ENCODE measurements around the gene FEM1C. TPM values are rescaled to one million over a fixed set of nuclear protein-coding genes. Genes with fewer than 3 reads are reported as not detected.

FEM1C gene
- total RNA-seq, 1 experiment from 2014 or later = 27.5 TPM

DNA sequence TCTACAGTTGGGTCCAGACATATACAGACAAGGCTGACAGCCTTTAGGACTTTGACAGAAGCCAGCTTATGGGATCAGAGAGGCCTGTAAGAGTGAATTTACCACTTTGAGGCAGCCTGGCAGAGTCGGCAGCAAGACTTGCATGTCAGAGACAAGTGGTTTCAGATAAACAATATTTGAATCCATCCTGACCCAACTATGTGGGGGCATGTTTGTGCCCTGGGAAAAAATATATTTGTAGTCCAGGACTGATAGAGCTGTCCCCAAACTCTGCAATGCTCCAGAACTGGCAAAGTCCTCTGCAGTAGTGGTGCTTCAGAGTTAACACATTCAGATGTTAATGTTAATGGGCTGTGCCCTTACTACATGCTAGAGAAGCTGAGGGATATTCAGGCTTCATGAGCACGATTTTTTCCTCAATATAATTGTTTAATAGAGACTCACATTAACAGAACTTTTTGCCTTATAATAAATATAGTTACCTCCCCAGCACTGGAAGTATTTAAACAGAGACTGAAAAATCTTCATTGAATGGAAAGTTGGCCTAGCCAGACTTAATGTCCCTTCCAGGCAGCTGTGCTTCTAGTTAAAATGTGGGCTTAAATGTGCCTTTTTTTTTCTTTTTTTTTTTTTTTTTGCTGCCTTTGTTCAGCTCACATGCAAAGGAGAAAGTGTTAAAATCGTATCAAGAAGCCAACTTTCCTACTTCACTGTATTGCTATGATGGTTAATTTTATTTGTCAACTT lies 42.9 kb downstream of the FEM1C start:
- no peak for ATAC-seq
- no TSS peak for BruUV-seq (replicated peaks)

More for the DNA sequence above, 42.9 kb downstream of the FEM1C start:
- RAD21 ChIA-PET (ENCODE audit: low non-redundant PET in 1 of 2, low total read pairs in 2 of 2, uncharacterized antibody in 2 of 2, unreplicated experiment in 2 of 2) = no interaction called here
- Histone ChIP-seq H3K9ac (ENCODE audit: low read length) (no peak overlapping the region), H3K79me2 (ENCODE audit: insufficient read depth, low read length) (no peaks in the 10 kb centered on the region), H3K9me3 (ENCODE audit: control insufficient read depth in 1 of 2, insufficient read depth in 1 of 2, low read depth in 1 of 2, low read length in 2 of 2) (no peaks in the 10 kb centered on the region), H3K27ac (ENCODE audit: low read depth, low read length) (no peak overlapping the region), H3K36me3 (ENCODE audit: control insufficient read depth in 1 of 2, insufficient read depth in 2 of 2, low read length in 2 of 2) (no peaks in the 10 kb centered on the region), H3K4me2 (ENCODE audit: low read length) (no peak overlapping the region), H2AFZ (ENCODE audit: low read depth, low read length, poor library complexity, severe bottlenecking) (no peak overlapping the region), H3K4me3 (replicated peaks in 1 of 2; ENCODE audit: low read depth in 1 of 2, low read length in 2 of 2) (no peak overlapping the region), H3K4me1 (ENCODE audit: control insufficient read depth in 1 of 2, insufficient read depth in 2 of 2, low read length in 2 of 2) (no peaks in the 10 kb centered on the region), H3K27me3 (ENCODE audit: insufficient read depth, low read length) (no peaks in the 10 kb centered on the region), H3K9me2 (ENCODE audit: insufficient read depth) (no peaks in the 10 kb centered on the region), H4K20me1 (ENCODE audit: insufficient read depth) (no peaks in the 10 kb centered on the region)
- CTCF ChIA-PET = no interaction called here
- intact Hi-C loops (cut with micrococcal nuclease) = no loop called here
- TF ChIP-seq RAD21 (IDR thresholded peaks at IDR 0.05; ENCODE audit: low read depth) (no peak), ZFX (IDR thresholded peaks at IDR 0.05) (no peak), CBX3 (IDR thresholded peaks at IDR 0.05; ENCODE audit: low read depth) (no peak), SP1 (IDR thresholded peaks at IDR 0.05; ENCODE audit: low read depth) (no peak), EGR1 (IDR thresholded peaks at IDR 0.05; ENCODE audit: low read depth) (no peak), EZH2phosphoT487 (IDR thresholded peaks at IDR 0.05; ENCODE audit: borderline replicate concordance) (no peak), TCF7L2 (IDR thresholded peaks at IDR 0.05; ENCODE audit: borderline replicate concordance, extremely low read depth, insufficient read depth, insufficient read length) (no peak), CEBPB (IDR thresholded peaks at IDR 0.05; ENCODE audit: low read depth) (no peak)
- TF ChIP-seq, protein P1, sequence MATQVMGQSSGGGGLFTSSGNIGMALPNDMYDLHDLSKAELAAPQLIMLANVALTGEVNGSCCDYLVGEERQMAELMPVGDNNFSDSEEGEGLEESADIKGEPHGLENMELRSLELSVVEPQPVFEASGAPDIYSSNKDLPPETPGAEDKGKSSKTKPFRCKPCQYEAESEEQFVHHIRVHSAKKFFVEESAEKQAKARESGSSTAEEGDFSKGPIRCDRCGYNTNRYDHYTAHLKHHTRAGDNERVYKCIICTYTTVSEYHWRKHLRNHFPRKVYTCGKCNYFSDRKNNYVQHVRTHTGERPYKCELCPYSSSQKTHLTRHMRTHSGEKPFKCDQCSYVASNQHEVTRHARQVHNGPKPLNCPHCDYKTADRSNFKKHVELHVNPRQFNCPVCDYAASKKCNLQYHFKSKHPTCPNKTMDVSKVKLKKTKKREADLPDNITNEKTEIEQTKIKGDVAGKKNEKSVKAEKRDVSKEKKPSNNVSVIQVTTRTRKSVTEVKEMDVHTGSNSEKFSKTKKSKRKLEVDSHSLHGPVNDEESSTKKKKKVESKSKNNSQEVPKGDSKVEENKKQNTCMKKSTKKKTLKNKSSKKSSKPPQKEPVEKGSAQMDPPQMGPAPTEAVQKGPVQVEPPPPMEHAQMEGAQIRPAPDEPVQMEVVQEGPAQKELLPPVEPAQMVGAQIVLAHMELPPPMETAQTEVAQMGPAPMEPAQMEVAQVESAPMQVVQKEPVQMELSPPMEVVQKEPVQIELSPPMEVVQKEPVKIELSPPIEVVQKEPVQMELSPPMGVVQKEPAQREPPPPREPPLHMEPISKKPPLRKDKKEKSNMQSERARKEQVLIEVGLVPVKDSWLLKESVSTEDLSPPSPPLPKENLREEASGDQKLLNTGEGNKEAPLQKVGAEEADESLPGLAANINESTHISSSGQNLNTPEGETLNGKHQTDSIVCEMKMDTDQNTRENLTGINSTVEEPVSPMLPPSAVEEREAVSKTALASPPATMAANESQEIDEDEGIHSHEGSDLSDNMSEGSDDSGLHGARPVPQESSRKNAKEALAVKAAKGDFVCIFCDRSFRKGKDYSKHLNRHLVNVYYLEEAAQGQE (IDR thresholded peaks at IDR 0.05; ENCODE audit: low read depth) = no peak
- TF ChIP-seq, protein P2, sequence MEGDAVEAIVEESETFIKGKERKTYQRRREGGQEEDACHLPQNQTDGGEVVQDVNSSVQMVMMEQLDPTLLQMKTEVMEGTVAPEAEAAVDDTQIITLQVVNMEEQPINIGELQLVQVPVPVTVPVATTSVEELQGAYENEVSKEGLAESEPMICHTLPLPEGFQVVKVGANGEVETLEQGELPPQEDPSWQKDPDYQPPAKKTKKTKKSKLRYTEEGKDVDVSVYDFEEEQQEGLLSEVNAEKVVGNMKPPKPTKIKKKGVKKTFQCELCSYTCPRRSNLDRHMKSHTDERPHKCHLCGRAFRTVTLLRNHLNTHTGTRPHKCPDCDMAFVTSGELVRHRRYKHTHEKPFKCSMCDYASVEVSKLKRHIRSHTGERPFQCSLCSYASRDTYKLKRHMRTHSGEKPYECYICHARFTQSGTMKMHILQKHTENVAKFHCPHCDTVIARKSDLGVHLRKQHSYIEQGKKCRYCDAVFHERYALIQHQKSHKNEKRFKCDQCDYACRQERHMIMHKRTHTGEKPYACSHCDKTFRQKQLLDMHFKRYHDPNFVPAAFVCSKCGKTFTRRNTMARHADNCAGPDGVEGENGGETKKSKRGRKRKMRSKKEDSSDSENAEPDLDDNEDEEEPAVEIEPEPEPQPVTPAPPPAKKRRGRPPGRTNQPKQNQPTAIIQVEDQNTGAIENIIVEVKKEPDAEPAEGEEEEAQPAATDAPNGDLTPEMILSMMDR (IDR thresholded peaks at IDR 0.05 in 2 of 3, conservative IDR thresholded peaks at IDR 0.05 in 1 of 3; ENCODE audit: borderline replicate concordance in 1 of 3, insufficient read depth in 1 of 3, low read depth in 2 of 3, low read length in 2 of 3) = no peak
- POLR2A ChIA-PET = no interaction called here
- no peak for DNase-seq (ENCODE audit: low read depth, low spot score)

Measured in HCT116 (cell line).